KBM-7 (cell line): Measurements from ENCODE around the gene BCL3.
"Not testable (repeated sequence)": the region's sequence is repeated elsewhere in the genome, so short reads cannot be mapped to it uniquely, and the experiment has no call there.

Experiments
- DNase-seq: peaks from one replicate; pipeline ENCODE4 v3.0.0-alpha.2; 2015
- in situ Hi-C: fragments of 300-500 bp; cut with MboI; formaldehyde crosslinking; loops from 2 replicates; pipeline ENCODE4 v1.14.3; 2020; ENCODE audit warnings: low sequenced_read_pairs, low pct_unique_long_range_greater_than_20kb, mixed read lengths

BCL3 gene

DNA sequence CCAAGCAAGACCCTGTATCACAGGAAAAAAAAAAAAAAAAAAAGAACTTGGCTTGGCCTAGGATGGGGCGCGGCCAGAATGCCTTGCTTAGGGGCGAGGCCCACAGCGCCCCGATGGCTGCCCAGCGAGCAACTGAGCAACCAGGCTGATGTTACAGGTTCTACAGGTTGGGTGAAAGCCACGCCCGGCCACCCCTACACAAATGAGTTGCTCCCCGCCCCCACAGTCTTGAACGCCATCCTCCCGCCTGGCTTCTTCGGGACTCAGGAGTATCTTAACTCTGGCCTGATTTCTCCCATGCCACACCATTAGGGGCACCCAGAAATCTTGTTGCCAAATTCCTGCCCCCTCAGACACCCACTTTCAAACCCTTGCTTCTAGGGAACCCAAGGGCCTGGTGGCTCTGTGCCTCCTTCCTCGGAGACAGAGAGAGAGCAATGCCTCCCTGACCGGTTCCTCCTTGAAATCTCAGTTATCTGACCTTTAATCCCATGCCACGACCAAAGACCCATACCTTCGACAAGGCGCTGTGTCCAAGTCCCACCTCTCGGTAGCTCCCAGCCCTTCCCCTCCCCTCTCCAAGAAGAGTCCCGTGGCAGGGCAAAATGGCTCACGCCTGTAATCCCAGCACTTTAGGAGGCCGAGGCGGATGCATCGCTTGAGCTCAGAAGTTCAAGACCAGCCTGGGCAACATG lies 28.0 kb downstream of the BCL3 start:
- in situ Hi-C loops = no loop called here
- DNase-seq = no peak

DNA sequence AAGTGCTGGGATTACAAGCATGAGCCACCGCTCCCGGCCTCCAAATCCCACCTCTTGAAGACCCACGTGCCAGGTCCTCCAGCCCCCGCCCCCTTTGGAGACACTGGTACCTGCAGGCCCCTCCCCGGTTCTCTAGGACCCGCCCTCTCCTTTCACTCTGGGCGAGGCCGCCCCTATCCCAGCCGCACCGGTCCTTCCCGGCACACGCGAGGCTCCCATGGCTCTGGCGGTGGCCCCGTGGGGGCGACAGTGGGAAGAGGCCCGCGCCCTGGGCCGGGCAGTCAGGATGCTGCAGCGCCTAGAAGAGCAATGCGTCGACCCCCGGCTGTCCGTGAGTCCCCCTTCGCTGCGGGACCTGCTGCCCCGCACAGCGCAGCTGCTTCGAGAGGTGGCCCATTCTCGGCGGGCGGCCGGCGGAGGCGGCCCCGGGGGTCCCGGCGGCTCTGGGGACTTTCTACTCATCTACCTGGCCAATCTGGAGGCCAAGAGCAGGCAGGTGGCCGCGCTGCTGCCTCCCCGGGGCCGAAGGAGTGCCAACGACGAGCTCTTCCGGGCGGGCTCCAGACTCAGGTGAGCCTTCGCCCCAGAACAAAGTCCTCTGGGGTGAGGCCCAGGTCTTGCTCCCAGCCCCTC lies 29.3 kb downstream of the BCL3 start, which contains the start of gene CBLC:
CBLC (plus strand) TSS at position 176 of the 633 bp plus-strand sequence; CDS start at position 218, 42 bp downstream.
- in situ Hi-C loops = no loop called here
- DNase-seq = no peak

DNA sequence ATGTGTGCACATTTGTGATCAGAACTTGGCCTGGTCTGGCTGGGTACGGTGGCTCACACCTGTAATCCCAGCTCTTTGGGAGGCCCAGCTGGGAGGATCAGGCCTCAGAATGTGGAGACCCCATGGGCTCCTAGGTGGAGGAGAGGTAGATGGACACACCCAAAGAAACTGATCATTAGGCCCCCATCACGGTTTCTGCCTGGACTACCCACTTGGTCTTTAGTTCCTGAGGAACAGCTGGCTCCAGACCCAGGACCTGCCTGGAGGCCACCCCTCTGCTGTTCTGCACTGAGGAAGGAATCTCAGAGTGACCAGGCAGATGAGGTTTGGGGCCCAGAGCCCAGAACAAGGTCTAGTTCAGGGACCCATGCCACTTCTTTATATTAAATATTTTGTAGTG lies 30.6 kb downstream of the BCL3 start:
- no peak for DNase-seq
- in situ Hi-C loops = no loop called here

DNA sequence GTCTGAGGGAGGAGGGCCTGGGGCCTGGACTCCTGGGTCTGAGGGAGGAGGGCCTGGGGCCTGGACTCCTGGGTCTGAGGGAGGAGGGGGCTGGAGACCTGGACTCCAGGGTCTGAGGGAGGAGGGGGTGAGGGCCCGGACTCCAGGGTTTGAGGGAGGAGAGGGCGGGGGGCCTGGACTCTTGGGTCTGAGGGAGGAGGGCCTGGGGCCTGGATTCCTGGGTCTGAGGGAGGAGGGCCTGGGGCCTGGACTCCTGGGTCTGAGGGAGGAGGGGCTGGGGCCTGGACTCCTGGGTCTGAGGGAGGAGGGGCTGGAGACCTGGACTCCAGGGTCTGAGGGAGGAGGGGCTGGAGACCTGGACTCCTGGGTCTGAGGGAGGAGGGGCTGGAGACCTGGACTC lies 33.2 kb downstream of the BCL3 start:
- in situ Hi-C loops, DNase-seq: not testable (repeated sequence)

DNA sequence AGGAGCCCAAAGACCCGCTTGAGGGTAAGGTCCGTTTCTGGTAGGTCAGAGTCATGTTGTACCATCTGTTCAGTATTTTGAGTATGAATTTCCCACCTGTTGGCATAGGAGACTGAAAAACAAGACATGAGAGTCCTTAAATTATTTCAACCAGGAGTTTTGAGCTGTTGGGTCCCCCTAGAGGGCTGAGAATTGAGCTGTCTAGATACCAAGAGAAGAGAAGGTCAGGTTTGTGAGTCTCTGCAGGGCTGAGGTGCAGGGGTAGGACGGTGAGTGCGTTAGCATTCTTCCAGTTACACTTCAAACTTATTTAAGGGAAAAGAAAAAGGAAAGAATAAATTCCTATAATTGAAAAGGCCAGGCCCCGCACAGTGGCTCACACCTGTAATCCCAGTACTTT lies 34.2 kb downstream of the BCL3 start:
- DNase-seq = no peak
- in situ Hi-C loops = no loop called here

DNA sequence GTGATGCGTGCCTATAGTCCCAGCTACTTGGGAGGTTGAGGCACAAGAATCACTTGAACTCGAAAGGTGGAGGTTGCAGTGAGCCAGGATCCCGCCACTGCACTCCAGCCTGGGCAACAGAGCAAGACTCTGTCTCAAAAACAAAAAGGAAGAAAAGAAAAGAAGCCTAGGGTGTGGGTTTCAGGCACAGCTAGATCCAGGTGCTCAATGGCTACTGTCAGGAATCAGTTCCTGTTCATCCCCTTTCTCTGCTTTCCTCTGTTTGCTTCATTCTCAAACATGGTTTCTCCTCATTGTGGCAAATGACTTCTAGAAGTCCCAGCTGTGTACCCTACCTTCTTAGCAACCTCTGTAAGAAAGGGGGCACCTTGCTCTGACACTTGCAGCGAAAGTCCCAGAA lies 35.0 kb downstream of the BCL3 start:
- in situ Hi-C loops = no loop called here
- no peak for DNase-seq

DNA sequence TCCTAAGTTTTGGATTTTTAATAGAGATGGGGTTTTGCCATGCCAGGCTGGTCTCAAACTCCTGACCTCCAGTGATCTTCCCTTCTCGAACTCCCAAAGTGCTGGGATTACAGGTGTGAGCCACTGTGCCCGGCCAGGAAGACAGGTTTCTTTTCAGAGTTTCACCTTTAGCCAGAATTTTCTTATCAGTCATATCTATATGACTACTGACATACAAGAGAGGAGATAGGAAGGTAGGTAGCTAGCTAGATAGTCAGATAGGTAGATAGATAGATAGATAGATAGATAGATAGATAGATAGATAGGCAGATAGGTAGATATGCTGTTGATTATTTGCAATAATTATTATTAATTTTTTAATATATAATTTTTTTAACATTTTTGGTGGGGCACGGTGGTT lies 36.8 kb downstream of the BCL3 start:
- no peak for DNase-seq
- in situ Hi-C loops = no loop called here

DNA sequence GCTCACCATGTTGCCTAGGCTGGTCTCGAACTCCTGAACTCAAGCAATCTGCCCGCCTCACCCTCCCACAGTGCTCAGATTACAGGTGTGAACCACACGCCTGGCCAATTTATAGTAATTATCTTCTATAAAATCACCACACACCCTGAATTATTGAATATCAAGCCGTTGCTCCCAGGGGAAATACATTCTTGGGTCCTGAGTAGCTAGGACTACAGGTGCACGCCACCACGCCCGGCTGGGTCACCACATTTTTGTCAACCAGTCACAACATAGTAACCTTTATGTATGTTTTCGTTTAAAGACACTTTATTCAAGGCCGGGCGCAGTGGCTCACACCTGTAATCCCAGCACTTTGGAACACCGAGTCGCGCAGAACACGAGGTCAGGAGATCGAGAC lies 37.5 kb downstream of the BCL3 start:
- in situ Hi-C loops = no loop called here
- no peak for DNase-seq

DNA sequence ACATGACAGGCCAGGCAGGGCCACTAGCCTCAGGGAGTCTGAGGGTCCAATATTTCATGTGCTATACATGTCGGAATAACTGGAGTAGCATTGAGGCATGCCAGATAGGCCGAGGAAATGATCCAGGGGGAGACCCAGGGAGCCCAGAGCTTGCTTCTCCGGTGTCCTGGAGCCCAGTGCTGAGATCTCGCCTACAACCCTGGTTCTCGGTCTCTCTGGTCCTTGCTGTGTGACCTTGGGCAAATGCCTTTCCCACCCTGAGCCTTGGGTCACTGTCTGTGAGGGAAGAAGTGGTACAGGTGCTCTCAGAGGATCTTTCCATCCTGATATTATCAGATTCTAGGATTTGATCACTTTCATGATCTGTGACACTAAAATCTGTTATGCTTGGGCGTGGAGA lies 40.5 kb downstream of the BCL3 start:
- in situ Hi-C loops = no loop called here
- no peak for DNase-seq

DNA sequence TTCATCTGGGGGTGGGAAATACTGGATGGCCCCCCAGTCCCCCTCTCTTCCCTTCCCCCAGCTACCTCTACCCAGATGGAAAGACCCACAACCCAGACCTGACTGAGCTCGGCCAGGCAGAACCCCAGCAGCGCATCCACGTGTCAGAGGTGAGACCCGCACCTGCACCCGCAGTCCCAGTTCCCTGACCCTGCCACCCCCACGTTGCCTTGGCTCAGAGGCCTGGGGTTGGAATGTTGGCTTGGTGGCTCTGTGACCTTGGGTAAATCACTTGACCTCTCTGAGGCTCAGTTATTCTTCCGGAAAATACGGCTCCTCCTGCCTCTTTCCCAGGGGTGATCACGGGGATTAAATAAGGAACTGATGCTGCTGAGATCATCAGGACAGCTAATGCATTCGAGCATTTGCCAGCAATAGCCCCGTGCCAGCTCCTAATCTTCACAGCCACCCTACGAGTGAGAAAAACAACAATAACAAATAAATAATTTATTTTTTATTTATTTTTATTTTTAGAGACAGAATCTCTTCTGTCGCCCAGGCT lies 41.5 kb downstream of the BCL3 start:
- in situ Hi-C loops = no loop called here
- DNase-seq = no peak

DNA sequence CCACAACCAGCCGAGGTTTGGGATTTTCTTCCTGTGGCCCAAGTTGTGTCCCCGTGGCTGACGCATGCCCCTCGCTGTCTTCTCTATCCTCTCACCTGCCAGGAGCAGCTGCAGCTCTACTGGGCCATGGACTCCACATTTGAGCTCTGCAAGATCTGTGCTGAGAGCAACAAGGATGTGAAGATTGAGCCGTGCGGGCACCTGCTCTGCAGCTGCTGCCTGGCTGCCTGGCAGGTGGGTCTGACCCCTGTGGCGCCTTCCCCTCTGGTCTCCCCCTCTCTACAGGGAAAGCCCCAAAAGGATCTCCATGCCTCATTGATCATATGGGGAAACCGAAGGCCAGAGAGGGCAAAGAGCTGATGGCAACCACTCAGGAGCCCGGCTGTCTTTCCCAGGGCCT lies 43.8 kb downstream of the BCL3 start:
- in situ Hi-C loops = no loop called here

DNA sequence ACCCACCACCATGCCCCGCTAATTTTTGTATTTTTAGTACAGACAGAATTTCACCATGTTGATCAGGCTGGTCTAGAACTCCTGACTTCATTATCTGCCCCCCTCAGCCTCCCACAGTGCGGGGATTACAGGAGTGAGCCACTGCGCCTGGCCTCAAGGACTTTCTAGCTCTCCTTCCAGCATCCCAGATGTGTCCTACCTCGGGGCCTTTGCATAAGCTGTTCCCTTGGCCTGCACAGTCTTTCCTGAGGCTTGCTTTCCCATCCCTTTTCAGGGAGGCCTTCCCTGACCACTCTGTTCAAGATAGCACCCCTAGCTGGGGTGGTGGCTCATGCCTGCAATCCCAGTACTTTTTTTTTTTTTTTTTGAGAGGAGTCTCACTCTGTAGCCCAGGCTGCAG lies 46.1 kb downstream of the BCL3 start:
- no peak for DNase-seq
- in situ Hi-C loops = no loop called here

More for the DNA sequence above, 43.8 kb downstream of the BCL3 start:
- no peak for DNase-seq

DNA sequence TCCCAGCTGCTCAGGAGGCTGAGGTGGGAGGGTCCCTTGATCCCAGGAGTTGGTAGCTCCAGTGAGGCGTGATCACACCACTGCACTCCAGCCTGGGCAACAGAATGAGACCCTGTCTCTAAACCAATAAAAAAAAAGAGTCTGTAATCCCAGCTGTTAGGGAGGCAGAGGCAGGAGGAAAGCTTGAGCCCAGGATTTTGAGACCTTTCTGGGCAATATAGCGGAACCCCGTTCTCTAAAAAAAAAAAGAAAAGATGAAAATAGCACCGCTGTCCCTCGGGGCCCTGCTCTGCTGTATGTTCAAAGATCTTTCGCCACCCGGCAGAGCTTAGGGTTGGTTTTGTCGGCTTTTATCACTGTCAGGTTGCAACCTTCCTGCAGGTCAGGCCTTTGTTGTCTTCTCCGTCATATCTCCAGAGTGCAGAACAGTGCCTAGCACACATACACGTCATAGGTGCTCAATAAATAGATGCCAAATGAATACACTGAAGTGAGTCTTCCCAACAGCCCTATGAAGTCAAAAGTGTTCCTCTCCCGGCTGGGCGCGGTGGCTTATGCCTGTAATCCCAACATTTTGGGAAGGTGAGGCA lies 47.0 kb downstream of the BCL3 start:
- DNase-seq = no peak
- in situ Hi-C loops = no loop called here

DNA sequence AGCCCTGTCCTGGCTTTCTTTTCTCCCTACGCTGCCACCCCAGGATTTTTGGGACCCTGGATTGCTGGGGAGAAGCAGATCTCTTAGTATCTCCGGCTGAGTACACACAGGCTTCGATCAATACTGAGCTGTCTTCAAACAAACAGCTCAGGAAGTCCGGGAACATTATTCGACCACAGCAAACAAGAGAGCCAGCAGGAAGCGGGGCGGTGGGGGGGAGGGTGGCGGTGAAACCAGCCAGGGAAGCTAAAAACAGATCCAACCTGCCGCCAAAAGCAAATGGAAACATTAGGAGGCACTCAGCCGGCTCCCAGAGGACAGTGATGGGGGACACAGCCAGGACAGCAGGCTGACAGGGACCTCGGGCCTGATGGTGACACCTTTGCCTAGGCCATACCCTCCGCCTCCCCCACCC lies 48.2 kb downstream of the BCL3 start:
- in situ Hi-C loops = no loop called here
- peak; percentile 78 for DNase-seq

DNA sequence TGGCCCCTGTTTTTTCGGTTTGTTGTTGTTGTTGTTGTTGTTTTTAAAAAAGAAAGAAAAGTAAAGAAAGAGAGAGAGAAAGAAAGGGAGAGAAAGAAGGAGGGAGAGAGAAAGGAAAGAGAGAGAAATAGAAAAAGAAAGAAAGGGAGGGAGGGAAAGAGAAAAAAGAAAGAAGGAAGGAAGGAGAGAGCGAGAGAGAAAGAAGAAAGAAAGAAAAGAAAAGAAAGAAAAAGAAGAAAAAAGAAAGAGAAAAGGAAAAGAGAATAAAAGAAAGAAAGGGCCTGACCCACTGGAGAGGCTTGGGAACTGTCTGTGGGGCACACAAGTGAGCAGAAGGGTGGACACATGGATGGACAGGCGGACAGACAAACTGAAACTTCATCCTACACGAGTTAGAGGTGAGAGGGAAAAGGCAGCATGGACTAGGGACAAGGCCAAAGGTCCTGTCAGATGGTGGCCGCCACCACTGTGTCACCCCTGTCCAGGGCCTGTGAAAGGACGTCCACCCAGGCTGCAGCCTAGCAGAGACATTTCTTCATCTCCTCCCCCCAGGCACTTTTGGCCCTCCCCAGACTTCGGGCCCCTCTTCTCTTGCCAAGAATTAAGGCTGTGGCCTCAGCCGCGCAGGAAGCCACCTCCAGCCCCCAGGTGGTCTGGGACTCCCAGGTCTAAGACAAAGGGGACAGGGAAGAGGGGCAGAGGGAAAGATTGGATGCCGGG lies 51.3 kb downstream of the BCL3 start:
- no peak for DNase-seq
- in situ Hi-C loops = no loop called here

DNA sequence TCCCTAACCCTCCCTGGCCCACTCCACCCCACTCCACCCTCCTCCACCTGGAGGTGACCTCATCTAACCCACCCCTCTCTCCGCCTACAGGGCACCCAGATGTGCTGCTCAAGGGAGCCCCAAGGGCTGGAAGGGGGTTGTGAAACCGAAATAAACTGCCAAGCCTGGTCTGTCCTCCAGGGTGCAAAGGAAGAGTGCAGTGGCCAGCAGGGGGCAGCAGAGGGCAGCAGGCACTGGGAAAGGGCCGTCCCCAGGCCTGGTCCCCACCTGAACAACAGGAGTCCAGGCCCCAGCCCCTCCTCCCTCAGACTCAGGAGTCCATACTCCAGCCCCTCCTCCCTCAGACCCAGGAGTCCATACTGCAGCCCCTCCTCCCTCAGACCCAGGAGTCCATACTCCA lies 52.0 kb downstream of the BCL3 start:
- peak; percentile 86 for DNase-seq
- in situ Hi-C loops = no loop called here

DNA sequence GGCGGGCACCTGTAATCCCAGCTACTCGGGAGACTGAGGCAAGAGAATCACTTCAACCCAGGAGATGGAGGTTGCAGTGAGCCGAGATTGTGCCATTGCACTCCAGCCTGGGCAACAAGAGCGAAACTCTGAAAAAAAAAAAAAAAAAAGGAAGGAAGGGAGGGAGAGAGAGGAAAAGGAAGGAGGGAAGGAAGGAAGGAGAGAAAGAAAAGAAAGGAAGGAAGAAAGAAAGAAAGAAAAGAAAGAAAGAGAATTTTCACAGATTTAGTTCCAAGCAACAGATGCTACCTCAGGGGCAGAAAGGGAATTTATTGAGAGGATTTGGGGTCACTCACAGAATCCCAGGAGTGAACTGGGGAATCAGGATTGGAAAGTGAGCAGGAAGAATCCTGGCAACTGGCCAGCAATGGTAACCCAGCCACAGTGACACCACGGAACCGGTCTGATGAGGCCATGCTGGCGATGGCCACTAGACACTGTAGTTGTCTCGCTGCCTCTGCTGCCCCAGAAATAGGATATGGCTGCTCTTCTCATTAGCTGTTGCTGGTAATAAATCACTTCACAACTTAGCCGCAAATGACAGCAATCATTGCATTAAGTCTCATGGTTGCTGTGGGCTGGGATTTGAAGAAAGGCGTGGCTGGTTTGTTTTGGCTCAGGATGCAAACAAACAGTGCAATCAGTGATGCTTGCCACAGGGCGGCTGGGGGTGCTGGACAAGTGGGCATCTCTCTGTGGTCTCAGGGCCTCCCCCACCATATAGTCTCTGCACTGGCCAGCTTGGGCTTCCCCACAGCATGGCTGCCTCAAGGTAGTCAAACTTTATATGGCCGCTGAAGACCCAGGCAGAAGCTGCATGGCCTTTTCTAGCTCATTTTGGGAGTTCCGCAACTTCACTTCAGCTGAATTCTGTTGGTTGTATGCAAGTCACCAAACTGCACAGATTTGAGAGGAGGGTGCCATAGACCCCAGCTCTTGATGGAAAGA lies 55.2 kb downstream of the BCL3 start:
- in situ Hi-C loops = no loop called here
- DNase-seq = no peak

DNA sequence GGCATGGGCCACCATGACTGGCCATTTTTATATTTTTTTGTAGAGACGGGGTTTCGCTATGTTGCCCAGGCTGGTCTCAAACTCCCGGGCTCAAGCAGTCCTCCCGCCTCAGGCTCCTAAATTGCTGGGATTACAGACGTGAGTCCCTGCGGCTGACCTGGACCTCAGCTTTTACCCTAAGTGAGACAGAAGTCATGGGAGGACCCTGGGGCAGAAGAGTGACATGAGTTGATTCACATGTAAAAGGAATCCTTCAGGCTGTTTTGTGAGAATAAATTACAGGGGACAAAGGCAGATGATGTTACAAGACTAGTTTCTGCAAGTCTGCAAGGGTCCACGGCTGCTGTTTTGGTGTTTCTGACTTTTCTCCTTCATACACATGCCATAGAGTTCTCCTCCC lies 57.8 kb downstream of the BCL3 start:
- in situ Hi-C loops = no loop called here
- DNase-seq = no peak

DNA sequence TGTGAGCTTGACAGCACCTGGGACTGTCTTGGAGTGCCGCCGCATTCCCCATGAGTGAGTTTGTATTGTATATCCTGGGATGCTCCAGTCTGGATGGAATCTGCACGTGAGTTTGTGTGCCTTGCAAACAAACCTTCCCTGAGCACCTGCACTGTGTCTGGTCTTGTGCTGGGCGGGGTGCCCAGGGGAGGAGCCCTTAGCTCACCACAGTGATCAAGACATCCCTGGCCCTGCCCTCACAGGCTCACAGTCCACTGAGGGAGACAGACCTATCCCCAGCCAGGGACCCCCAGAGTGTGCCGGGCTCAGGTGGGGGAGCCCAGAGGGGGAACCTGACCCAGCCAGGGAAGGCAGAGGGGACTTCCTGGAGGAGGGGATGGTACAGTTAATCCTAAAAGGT lies 58.7 kb downstream of the BCL3 start:
- DNase-seq = no peak
- in situ Hi-C loops = no loop called here
